Testis (tissue), 2 donors: ENCODE results near the gene OXER1.

Experiments
- POLR2A ChIP-seq: fragments of 450-650 bp; IDR thresholded peaks from one replicate; pipeline ENCODE4 v1.6.1; 2017; ENCODE audit warnings: antibody characterized with exemption, mild to moderate bottlenecking, moderate library complexity
- TF ChIP-seq, protein P1 (sequence below), 3 experiments: fragments of 450-650 bp in 2 of 3; fragments of 200-600 bp in 1 of 3; sonication (generic) in 1 of 3; IDR thresholded peaks; one replicate each; pipeline ENCODE4 v1.5.1; 2016 to 2019; ENCODE audit warnings: antibody characterized with exemption in 3 of 3, mild to moderate bottlenecking in 2 of 3, moderate library complexity in 1 of 3

GRCh38 chr2:42800461-42800962 lies 36.6 kb upstream of the OXER1 start:
- TF ChIP-seq POLR2A: no peak
- TF ChIP-seq, protein P1, sequence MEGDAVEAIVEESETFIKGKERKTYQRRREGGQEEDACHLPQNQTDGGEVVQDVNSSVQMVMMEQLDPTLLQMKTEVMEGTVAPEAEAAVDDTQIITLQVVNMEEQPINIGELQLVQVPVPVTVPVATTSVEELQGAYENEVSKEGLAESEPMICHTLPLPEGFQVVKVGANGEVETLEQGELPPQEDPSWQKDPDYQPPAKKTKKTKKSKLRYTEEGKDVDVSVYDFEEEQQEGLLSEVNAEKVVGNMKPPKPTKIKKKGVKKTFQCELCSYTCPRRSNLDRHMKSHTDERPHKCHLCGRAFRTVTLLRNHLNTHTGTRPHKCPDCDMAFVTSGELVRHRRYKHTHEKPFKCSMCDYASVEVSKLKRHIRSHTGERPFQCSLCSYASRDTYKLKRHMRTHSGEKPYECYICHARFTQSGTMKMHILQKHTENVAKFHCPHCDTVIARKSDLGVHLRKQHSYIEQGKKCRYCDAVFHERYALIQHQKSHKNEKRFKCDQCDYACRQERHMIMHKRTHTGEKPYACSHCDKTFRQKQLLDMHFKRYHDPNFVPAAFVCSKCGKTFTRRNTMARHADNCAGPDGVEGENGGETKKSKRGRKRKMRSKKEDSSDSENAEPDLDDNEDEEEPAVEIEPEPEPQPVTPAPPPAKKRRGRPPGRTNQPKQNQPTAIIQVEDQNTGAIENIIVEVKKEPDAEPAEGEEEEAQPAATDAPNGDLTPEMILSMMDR (IDR thresholded peaks at IDR 0.05): no peak
